ENCODE data around the gene HDAC4. TPM values are rescaled to one million over a fixed set of nuclear protein-coding genes. Genes with fewer than 3 reads are reported as not detected.

Gene HDAC4
- total RNA-seq, 1 donor = 28.3 TPM

DNA sequence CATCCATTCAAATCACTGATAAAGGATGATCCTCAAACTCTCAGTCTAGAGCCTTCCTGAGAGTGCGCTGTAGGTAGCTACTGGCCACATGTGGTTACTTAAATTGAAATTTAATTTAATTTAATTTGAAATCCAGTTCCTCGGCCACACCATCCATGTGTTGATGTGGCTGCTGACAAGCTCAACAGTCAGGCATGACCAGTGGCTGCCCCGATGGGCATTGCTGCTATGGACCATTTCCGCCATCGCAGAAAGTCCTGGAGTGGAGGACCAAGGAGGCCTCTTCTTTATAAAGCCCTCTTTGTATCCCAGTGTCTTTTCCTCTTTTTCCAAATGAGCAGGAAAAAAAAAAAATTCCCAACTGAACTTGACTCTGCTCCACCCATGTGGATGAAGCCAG is 100.6 kb downstream of the HDAC4 start:
- H3K4me3 ChIP-seq (ENCODE audit: low read depth, low read length) = no peak overlapping the region
- DNase-seq (ENCODE audit: low read depth) = no peak
- TF ChIP-seq, protein P1, sequence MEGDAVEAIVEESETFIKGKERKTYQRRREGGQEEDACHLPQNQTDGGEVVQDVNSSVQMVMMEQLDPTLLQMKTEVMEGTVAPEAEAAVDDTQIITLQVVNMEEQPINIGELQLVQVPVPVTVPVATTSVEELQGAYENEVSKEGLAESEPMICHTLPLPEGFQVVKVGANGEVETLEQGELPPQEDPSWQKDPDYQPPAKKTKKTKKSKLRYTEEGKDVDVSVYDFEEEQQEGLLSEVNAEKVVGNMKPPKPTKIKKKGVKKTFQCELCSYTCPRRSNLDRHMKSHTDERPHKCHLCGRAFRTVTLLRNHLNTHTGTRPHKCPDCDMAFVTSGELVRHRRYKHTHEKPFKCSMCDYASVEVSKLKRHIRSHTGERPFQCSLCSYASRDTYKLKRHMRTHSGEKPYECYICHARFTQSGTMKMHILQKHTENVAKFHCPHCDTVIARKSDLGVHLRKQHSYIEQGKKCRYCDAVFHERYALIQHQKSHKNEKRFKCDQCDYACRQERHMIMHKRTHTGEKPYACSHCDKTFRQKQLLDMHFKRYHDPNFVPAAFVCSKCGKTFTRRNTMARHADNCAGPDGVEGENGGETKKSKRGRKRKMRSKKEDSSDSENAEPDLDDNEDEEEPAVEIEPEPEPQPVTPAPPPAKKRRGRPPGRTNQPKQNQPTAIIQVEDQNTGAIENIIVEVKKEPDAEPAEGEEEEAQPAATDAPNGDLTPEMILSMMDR (IDR thresholded peaks at IDR 0.05; ENCODE audit: insufficient read depth, low read length) = no peak

DNA sequence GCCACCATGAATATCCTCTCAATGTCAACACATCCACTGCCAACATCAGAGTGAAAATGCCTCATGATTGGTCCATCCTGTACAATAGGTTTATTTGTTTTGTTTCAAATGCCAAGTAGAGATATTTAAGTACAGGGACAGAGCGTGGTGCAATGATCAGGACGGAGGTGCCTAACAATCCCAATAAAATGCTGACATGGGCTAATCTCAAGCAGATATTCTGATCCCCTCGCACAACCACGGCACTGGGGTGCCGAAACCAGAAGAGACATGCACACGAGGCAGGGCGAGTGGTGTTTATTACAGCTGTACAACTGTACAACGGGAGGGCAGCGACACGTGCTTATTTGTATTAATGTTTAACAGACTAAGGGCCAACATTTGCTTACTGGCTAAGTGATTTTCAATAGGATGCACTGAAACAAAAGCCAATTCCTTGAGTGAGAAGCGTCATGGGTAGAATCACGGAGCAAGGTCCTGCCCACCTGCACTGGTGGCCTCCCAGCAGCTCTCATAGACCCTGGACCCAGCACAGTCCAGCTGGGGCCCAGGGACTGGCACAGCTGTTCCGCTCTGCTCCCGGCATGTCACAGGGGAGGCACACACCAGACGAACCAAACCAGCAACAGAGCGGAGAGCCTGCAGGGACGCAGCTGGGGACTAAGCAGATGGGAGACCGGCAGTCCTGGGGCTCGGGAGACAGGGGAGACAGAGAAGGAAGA is 101.4 kb downstream of the HDAC4 start:
- no peak overlapping the region for H3K4me3 ChIP-seq (ENCODE audit: low read depth, low read length)
- TF ChIP-seq, protein P1 (IDR thresholded peaks at IDR 0.05; ENCODE audit: insufficient read depth, low read length) = no peak
- DNase-seq (ENCODE audit: low read depth) = no peak

DNA sequence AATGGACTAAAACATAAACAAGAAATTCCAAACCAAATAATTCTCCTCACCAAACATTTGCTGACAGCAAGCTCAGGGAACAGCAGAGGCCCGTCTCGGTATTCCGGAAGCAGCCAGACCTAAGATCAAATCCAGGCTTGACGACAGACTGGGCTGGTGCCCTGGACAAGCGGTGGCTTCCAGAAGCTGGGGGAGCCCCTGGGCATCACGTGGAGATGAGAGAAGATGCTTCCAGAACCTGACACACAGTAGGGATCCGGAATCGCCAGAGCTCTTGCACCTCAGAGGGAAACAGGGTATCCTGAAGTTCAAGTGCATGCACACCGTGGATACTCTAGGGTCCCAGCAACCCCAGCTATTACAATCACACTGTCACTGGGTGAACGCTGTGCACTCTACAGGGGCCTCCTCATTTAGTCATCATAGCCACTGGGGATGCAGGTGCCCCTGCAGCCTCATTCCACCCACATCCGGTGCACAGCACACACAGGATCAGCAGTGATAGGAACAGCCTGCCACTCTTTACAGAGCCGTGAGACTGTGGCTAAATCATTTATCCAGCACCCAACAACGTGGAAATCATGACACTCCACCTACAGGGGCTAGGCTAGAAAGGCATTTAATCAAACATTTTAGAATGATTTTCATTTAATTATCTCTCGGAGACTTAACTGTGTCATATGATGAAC is 102.6 kb downstream of the HDAC4 start:
- H3K4me3 ChIP-seq (ENCODE audit: low read depth, low read length) = no peak overlapping the region
- DNase-seq (ENCODE audit: low read depth) = no peak
- TF ChIP-seq, protein P1 (IDR thresholded peaks at IDR 0.05; ENCODE audit: insufficient read depth, low read length) = no peak

DNA sequence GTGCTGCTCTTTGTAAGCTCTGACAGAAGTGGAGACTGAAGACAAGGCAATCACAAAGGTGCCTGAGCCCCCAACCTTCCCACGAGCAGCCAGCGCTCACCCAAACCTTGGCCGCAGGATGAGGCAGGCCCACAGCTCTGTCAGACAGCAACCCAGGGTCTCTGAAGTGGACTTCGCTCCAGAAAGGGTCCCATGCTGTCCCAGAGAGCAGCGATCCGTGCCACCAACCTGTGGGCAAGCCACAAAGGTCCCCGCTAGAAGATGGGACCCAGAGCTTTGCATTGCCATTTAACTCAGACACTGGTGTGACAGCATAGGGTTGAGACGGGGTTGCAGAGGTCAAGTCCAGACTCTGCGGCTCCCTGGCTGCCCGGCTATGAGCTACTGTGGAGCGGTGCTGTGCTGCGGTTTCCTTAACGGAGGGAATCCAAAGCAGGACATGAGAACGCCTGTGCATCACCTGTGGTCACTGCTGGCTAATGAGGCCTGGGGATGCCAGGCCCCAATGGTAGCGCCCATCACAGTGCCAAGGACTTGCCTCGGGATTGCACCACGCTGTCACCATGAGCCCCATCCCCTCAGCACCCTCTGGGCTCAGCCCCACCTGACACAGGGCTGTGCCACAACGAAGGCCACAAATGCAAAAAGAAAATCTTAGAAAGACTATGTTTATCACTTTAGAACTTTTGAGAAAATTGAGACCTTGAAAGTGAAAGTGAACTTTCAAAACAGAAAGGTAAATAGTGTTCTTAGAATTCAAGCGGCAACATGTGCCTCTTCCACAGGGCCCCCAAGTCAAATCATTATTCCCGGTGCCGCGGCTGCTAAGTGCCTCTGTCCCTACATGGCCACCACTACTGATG is 103.4 kb downstream of the HDAC4 start:
- no peak overlapping the region for H3K4me3 ChIP-seq (ENCODE audit: low read depth, low read length)
- TF ChIP-seq, protein P1 (IDR thresholded peaks at IDR 0.05; ENCODE audit: insufficient read depth, low read length) = no peak
- DNase-seq (ENCODE audit: low read depth) = no peak

DNA sequence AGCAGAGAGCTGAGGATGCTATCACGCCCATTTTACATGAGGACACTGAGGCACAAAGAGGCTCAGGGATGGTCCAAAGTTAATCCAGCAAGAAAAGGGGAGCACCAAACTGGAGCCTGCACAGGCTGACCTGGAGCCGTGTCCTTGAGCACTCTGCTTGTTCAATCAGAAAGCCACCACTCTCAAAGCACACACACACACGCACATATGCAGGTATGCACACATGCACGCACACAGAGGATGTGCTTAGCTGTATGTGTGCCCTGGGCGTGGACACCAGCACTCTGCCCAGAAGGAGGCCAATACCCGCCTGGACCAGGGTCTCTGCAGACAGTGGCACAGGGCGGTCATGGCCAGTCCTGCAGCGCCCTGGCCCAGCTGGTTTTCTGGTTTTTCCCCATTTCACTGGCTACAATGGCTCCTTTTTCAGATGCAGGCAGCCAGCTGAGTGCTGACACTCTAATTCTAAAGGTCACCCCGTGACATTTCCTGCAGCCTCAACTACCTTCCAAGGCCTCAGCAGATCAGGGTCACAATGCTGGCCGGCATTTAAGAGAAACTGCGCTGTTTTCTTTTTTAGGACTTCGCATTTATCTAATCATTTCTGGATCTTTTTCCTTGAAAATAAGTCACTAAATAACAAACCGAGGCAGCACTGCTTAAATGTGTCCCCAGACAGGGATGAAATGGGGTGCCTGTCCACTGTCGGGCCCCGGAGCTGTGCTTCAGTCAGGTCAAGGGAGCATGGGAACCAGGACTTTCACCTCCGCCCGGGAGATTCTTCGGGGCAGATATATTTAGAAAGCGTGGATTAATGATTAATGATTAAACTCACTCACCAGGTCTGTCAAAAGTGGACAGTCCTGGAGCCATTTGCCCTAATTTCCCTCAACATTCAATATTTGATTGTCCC is 104.5 kb downstream of the HDAC4 start:
- no peak for DNase-seq (ENCODE audit: low read depth)
- TF ChIP-seq, protein P1 (IDR thresholded peaks at IDR 0.05; ENCODE audit: insufficient read depth, low read length) = no peak
- H3K4me3 ChIP-seq (ENCODE audit: low read depth, low read length) = no peak overlapping the region

Data from fibroblast of the aortic adventitia (primary cell).